GM12801 (cell line): Measurements from ENCODE around the gene LACC1.

Experiments used
- TF ChIP-seq, protein P1 (sequence below): IDR thresholded peaks from one replicate; pipeline ENCODE4 v1.5.1; 2011; ENCODE audit warnings: control low read depth; ENCODE audit not compliant: insufficient read length; ENCODE audit errors: extremely low read depth

The LACC1 gene

DNA sequence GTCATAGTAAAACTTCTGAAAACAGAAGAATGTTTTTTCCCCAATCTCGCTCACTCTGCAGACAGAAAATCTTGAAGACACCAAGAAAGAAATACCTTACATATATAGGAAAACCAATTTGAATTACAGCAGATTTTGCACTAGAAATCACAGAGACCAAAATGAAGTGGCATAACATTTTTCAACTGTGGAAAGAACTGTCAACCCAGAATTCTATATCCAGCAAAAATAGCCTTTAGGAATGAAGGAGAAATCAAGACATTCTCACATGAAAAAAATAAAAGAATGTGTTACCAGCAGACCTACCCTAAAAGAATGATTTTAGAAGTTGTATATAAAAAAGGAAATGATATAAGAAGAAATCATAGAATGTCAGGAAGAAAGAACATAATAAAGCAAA lies 28.8 kb upstream of the LACC1 start:
- TF ChIP-seq, protein P1, sequence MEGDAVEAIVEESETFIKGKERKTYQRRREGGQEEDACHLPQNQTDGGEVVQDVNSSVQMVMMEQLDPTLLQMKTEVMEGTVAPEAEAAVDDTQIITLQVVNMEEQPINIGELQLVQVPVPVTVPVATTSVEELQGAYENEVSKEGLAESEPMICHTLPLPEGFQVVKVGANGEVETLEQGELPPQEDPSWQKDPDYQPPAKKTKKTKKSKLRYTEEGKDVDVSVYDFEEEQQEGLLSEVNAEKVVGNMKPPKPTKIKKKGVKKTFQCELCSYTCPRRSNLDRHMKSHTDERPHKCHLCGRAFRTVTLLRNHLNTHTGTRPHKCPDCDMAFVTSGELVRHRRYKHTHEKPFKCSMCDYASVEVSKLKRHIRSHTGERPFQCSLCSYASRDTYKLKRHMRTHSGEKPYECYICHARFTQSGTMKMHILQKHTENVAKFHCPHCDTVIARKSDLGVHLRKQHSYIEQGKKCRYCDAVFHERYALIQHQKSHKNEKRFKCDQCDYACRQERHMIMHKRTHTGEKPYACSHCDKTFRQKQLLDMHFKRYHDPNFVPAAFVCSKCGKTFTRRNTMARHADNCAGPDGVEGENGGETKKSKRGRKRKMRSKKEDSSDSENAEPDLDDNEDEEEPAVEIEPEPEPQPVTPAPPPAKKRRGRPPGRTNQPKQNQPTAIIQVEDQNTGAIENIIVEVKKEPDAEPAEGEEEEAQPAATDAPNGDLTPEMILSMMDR, result no peak

DNA sequence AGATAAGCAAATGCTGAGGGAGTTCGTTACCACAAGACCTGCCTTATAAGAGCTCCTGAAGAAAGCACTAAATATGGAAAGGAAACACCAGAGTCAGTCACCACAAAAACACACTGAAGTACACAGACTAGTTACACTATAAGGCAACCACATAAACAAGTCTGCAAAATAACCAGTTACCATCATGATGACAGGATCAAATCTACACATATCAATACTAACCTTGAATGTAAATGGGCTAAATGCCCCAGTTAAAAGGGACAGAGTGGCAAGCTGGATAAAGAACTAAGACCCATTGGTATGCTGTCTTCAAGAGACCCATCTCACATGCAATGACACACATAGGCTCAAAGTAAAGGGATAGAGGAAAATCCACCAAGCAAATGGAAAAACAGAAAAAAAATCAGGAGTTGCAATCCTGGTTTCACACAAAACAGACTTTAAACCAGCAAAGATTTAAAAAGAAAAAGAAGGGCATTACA lies 26.7 kb upstream of the LACC1 start:
- TF ChIP-seq, protein P1, result no peak

DNA sequence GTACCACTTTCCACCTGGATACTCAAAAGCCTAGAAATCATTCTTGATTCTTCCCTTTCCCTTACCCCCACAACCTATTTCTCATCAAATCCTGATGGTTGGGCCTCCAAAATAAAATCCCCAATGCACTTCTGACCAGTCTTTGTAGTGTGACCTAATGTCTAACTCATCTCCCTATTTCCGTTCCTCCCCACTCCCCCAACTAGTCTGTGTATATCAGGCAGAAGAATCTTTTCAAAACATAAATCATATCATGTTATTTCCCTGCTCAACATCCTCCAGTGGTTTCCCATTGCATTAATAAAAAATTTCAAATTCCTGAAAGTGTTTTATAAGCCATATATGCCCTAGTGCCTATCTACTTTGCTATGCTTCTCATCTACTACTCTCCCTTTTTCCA lies 17.8 kb upstream of the LACC1 start:
- TF ChIP-seq, protein P1, result no peak

DNA sequence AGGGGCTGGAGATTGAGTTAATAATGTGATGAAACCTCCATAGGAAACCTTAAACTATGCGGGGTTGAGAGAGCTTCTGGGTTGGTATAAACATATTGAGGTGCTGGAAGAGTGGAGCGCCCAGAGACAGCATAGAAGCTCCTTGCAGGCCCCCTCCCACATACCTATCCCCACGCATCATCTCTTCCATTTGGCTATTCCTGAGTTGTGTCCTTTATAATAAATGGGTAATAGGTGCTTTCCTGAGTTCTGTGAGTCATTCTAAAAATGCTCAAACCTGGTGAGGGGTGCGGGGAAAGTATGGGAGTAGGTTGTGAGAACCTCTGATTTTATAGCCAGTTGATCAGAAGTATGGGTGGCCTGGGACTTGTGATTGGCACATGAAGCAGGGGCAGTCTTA lies 14.8 kb upstream of the LACC1 start:
- TF ChIP-seq, protein P1, result no peak

DNA sequence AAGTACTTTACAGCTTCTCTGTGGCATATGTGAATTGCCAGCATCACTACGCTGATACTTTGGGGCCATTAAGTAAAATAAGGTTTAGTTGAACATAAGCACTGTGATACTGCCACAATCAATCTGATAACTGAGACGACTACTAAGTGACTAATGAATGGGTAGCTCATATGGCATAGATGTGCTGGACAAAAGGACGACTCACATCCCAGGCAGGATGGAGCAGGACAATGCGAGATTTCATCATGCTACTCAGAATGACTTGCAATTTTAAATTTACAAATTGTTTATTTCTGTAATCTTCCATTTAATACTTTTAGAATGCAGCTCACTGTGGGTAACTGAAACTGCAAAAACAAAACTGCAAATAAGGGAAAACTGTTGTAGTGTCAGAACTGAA lies 13.8 kb upstream of the LACC1 start:
- TF ChIP-seq, protein P1, result no peak

DNA sequence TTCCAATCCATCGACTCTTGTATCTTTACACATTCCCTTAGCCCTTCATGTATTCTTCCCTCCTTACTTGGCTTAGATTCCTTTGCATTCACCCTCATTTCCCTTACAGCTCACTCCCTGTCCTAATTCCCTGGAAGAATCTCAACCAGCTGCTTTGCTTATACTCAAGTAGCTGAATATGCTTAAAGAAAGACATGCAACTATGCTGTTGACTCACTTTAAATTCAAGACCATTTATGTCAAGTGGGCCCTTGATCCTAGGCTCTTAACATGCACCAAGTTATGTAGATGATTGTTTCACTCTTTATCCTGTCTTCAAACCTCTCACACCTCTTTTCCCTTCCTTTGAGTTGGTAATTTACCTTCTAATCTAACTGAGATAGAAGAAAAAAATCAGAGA lies 7.5 kb upstream of the LACC1 start:
- TF ChIP-seq, protein P1, result no peak

DNA sequence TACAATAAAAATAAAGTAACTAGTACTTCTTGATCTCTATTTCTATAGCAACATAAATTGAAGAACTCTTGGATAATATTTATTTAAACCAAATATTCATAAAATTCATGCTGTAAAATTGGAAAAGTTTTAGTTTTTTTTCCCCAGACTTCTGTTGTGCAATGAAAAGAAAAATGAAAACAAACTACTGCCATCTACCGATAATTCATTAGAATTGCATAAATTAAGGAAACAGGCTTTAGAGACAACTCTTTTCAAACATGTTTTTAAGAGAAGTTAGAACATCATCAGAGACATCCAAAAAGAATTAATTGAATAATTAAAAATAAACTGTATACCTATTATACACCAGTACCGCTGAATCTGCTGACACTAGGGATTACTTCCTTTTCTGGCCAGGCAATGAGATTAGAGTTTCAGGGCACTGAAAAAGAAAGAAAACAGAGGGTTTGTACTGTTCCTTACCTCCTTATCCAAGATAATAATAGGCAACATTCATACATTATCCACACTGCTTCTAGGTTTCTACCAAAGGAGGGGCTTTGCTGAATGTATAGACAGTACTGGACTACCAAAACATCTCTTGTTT lies 5.1 kb upstream of the LACC1 start:
- TF ChIP-seq, protein P1, result no peak
